HUES64 (cell line): ENCODE results near the gene CCDC192.

Experiments used
- H3K27ac ChIP-seq: 2 replicates; pipeline ENCODE4 v1.7.0; 2013; ENCODE audit warnings: low read depth, low read length, inconsistent platforms
- H3K27me3 ChIP-seq: 2 replicates; pipeline ENCODE4 v1.6.1; 2013; ENCODE audit warnings: mild to moderate bottlenecking, low read length; ENCODE audit not compliant: insufficient read depth
- H3K36me3 ChIP-seq: 2 replicates; pipeline ENCODE4 v1.6.1; 2013; ENCODE audit warnings: mild to moderate bottlenecking, low read length; ENCODE audit not compliant: insufficient read depth
- H3K4me1 ChIP-seq: 2 replicates; pipeline ENCODE4 v1.6.1; 2013; ENCODE audit warnings: mild to moderate bottlenecking, low read length, moderate library complexity; ENCODE audit not compliant: insufficient read depth
- H3K4me3 ChIP-seq: 2 replicates; pipeline ENCODE4 v1.5.1; 2013; ENCODE audit warnings: mild to moderate bottlenecking, low read length, moderate library complexity
- H3K9ac ChIP-seq: 2 replicates; pipeline ENCODE4 v1.6.1; 2013; ENCODE audit warnings: mild to moderate bottlenecking, low read depth, low read length
- H3K9me3 ChIP-seq: 2 replicates; pipeline ENCODE4 v1.6.1; 2013; ENCODE audit warnings: low read depth, low read length; ENCODE audit not compliant: insufficient read depth
- WGBS: fragments of 150-250, 120-280 bp; methylation state at CpG from one replicate; pipeline ENCODE4 v1.1.7; 2013; ENCODE audit warnings: missing lambda C conversion rate; 5-methylcytosine and 5-hydroxymethylcytosine counted together

CCDC192 gene

DNA sequence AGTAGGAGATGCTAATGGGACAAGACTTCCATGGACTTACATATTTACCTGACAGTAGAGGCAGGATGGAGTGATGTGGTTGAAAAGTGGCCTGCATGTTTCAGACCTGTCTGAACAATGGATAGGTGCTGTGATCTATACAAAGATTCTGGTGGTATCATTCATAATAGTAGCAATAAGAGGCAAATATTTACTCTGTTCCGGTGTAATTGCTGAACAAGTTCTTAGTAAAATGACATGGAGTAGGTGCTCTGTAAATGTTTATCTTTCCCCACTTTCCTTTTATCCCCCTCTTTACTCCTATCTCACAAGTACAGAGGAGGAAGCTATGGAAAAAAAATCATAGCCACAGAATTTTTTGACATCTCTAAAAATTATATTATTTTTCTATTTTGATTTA lies 221.4 kb downstream of the CCDC192 start:
- Histone ChIP-seq H3K27me3 (peaks cover 13% of the 10 kb centered on the region; the same call in 1 of the 2 replicates), H3K36me3 (no peaks in the 10 kb centered on the region), H3K4me1 (no peaks in the 10 kb centered on the region), H3K27ac (no peak overlapping the region), H3K4me3 (no peak overlapping the region), H3K9ac (no peak overlapping the region), H3K9me3 (no peaks in the 10 kb centered on the region)
- 100% methylated on average over 1 of the region's 1 CpG for WGBS

DNA sequence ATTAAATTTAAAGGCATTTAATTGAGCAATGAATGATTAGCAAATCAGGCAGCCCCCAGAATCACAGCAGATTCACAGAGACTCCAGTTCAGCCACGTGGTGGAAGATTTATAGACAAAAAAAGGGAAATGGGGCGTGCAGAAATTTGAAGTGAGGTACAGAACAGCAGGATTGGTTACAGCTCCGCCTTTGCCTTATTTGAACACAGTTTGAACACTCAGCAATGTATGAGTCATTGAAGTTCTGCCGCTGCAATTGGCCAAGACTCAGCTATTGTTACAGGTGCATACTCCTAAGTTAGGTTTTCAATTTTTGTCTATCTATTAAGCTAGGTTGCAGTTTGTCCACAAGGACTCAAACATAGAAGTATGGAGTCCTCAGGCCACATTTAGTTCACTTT lies 222.7 kb downstream of the CCDC192 start:
- H3K4me3 ChIP-seq: no peak overlapping the region
- H3K9ac ChIP-seq: no peak overlapping the region
- H3K27ac ChIP-seq: no peak overlapping the region
- H3K27me3 ChIP-seq: peaks cover 26% of the 10 kb centered on the region
- H3K9me3 ChIP-seq: no peaks in the 10 kb centered on the region
- 85% methylated on average over 4 of the region's 4 CpGs for WGBS
- no peaks in the 10 kb centered on the region for H3K4me1 ChIP-seq
- H3K36me3 ChIP-seq: no peaks in the 10 kb centered on the region

DNA sequence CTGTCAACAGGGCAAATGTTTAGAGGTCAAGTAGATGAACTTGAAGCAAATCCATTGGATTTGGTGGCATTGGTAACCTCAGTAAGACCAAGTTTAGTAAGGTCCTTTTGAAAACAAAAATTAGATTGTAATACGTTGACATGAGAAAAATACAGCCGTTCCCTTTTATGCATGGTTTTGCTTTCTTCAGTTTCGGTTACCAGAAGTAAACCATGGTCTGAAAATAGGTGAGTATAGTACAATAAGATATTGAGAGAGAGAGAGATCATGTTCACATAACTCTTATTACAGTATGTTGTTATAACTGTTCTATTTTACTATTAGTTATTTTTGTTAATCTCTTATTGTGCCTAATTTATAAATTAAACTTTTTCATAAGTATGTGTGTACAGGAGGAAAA lies 223.8 kb downstream of the CCDC192 start:
- H3K4me3 ChIP-seq: no peak overlapping the region
- peaks cover 34% of the 10 kb centered on the region for H3K27me3 ChIP-seq
- no peak overlapping the region for H3K9ac ChIP-seq
- no peaks in the 10 kb centered on the region for H3K36me3 ChIP-seq
- no peak overlapping the region for H3K27ac ChIP-seq
- no peaks in the 10 kb centered on the region for H3K9me3 ChIP-seq
- 93% methylated on average over 3 of the region's 3 CpGs for WGBS
- H3K4me1 ChIP-seq: no peaks in the 10 kb centered on the region

DNA sequence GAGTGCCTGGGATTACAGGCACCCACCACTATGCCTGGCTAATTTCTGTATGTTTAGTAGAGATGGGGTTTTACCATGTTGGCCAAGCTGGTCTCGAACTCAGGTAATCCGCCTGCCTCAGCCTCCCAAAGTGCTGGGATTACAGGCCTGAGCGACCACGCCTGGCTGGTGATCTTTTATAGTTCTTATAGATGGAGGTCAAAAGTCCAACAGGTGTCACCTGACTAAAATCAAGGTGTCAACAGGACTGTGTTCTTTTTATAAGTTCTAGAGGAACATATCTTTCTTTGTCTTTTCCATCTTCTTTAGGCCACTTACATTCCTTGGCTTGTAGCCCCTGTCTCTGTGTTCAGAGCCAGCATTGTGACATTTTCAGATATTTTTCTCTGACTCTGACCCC lies 224.9 kb downstream of the CCDC192 start:
- Histone ChIP-seq H3K9me3 (no peaks in the 10 kb centered on the region), H3K9ac (no peak overlapping the region), H3K27ac (no peak overlapping the region)

DNA sequence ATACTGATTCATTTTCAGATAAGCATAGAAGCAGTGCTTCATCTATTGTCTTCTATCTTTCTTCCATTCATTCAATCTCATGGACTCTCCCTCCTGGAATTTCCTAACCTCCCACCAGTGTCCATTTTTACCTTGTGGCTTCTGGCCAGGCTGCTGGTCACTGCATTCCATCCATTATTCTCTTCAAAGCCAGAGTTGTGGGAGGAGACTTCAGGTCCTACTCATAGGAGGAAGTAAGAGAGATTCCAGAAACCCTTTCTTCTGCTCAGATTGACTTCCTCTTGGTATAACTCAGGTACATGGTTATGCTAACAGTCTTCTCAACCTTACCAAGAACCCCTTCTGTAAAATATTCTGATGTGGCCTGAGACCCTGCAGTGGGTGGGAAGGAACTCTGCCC lies 227.1 kb downstream of the CCDC192 start:
- Histone ChIP-seq H3K36me3 (no peaks in the 10 kb centered on the region), H3K9me3 (no peaks in the 10 kb centered on the region), H3K9ac (no peak overlapping the region), H3K4me1 (peaks cover 13% of the 10 kb centered on the region), H3K27ac (no peak overlapping the region), H3K27me3 (peaks cover 64% of the 10 kb centered on the region), H3K4me3 (no peak overlapping the region)

More for the DNA sequence above, 224.9 kb downstream of the CCDC192 start:
- H3K36me3 ChIP-seq: no peaks in the 10 kb centered on the region
- no peaks in the 10 kb centered on the region for H3K4me1 ChIP-seq
- H3K27me3 ChIP-seq: peaks cover 44% of the 10 kb centered on the region
- H3K4me3 ChIP-seq: no peak overlapping the region
- WGBS: 97% methylated on average over 4 of the region's 4 CpGs

DNA sequence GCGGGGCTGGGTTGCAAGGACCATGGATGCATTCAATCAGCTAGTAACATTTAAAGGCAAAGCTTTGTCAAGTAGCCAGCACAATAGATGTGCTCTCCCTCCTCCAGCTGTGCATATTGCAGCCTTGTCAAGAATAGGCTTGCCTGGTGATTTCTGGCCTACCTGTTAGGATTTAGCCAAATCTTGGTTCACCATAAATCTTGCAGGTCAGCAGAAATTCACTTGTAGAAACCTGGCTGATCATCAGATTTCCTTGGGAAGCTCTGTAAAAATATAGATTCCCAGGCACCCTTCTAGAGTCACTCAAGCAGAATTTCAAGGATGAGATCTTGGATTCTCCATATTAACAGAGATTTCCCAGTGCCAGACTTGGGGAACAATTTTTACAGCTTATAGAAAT lies 228.2 kb downstream of the CCDC192 start:
- Histone ChIP-seq H3K27ac (no peak overlapping the region), H3K4me1 (peaks cover 15% of the 10 kb centered on the region), H3K36me3 (no peaks in the 10 kb centered on the region), H3K4me3 (no peak overlapping the region), H3K9ac (no peak overlapping the region), H3K27me3 (peaks cover 75% of the 10 kb centered on the region), H3K9me3 (no peaks in the 10 kb centered on the region)
- WGBS: 88% methylated on average over 1 of the region's 1 CpG

DNA sequence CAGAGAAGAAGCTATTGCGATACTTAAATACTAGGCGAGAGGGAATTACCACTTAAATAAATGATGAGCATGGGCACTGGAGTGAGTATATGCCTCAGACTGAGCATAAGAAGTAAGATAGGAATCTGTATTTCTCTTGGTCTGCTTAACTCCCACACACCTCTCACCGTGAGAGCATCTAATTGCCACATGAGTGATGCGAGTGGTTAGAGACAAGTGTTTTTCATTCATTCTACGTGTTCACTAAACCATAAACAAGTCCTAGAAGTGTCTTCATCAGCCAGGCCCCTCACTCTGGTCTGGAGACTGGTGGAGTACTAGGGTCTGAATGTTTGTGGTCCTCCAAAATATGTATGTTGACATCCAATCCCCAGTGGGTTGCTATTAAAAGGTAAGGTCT lies 230.2 kb downstream of the CCDC192 start:
- 86% methylated on average over 3 of the region's 5 CpGs for WGBS
- H3K27me3 ChIP-seq: peaks cover 86% of the 10 kb centered on the region
- no peaks in the 10 kb centered on the region for H3K9me3 ChIP-seq
- no peak overlapping the region for H3K9ac ChIP-seq
- H3K4me1 ChIP-seq: peaks cover 15% of the 10 kb centered on the region
- H3K4me3 ChIP-seq: no peak overlapping the region
- no peak overlapping the region for H3K27ac ChIP-seq
- no peaks in the 10 kb centered on the region for H3K36me3 ChIP-seq

DNA sequence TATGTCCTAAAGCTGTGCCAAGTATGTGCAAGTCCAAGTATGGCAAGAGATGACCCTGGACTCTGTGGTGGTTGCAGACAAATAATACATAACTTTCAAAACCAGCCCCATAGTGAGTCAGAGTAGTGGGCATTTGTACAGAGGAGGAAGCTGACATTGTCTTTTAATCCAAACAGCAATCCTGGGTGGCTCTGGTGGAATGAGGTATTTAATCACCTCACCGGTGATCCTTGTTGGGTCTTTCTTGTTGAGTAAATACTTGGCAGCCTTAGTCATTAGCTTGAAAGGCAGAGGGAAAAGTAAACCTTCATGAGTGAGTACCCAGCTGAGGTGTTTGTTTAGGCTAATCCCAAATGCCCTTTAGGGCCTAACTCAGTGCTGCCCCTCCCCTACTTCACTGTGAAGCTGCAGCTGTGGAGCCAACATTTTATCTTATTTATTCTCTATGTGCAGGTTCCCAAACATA lies 231.6 kb downstream of the CCDC192 start:
- Histone ChIP-seq H3K36me3 (no peaks in the 10 kb centered on the region), H3K27me3 (peaks cover 90% of the 10 kb centered on the region), H3K9me3 (no peaks in the 10 kb centered on the region), H3K4me1 (peaks cover 15% of the 10 kb centered on the region), H3K4me3 (no peak overlapping the region), H3K27ac (no peak overlapping the region), H3K9ac (no peak overlapping the region)
- 3% methylated on average over 1 of the region's 1 CpG for WGBS

DNA sequence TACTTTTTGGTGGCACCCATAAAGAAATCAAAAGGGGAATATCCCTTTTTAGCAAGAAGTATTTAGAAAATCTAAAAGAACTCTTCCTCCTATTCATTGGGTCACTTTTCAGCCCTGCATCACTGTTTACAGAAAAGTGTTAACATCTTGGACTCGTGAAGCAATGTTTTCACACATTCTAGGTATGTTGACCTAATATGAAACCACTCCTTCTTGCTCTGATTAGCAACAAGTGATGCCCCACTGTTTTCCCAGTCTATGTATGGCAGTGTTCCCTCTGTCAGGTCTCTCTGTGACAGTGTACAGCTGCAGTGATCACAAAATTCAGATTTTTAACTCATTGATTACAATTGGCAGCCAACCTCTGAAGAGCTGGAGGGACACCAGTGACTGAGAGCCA lies 232.2 kb downstream of the CCDC192 start:
- peaks cover 88% of the 10 kb centered on the region for H3K27me3 ChIP-seq
- no peak overlapping the region for H3K27ac ChIP-seq
- WGBS: 57% methylated on average over 1 of the region's 1 CpG

DNA sequence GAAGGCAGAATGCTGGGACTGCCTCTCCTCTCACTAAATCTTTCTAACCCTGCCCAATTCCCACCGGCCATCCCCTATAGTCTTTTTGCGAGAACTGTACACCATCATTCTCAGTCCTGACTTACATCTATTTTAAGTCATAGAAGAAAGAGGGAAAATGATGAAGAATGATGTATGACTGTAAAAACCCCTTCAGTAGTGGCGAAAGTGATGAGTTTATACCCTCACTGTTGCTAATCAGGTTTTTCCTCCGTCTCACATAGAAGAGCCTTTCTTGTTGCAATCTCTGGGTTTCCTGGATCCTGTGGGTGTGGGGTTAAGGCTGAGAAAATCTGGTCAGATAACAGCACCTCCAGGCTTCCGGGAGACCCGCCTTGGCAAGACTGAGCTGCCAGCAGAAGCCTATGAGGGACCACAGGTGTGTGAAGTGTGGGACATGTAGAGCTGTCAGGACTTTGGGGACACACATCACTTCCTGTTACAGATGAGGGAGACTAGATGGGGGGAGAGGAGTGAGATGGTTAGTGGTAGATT lies 233.3 kb downstream of the CCDC192 start:
- Histone ChIP-seq H3K4me3 (no peak overlapping the region), H3K27me3 (peaks cover 77% of the 10 kb centered on the region), H3K4me1 (peaks cover 24% of the 10 kb centered on the region), H3K9ac (no peak overlapping the region), H3K9me3 (no peaks in the 10 kb centered on the region), H3K36me3 (no peaks in the 10 kb centered on the region), H3K27ac (no peak overlapping the region)
- 93% methylated on average over 5 of the region's 6 CpGs for WGBS

More for the DNA sequence above, 232.2 kb downstream of the CCDC192 start:
- Histone ChIP-seq H3K9ac (no peak overlapping the region), H3K36me3 (no peaks in the 10 kb centered on the region), H3K4me3 (no peak overlapping the region), H3K4me1 (peaks cover 15% of the 10 kb centered on the region), H3K9me3 (no peaks in the 10 kb centered on the region)

DNA sequence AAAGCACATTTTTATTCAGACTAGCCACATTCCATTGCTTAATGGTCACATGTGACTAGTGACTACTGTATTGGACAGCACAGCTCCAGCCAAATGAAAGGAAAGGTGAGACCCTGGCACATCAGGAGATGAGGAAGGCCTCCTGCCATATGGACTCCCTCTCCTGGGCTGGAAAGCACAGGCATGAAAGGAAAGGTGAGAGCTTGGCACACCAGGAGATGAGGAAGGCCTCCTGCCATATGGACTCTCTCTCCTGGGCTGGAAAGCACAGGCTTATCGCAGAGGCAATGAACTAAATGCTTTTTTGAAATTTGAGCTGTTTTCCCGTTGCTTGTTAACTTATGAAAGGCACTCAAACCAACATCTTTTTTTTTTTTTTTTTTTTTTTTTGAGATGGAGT lies 235.6 kb downstream of the CCDC192 start:
- H3K27me3 ChIP-seq: peaks cover 69% of the 10 kb centered on the region
- 100% methylated on average over 2 of the region's 2 CpGs for WGBS
- no peak overlapping the region for H3K27ac ChIP-seq
- H3K4me1 ChIP-seq: peaks cover 36% of the 10 kb centered on the region
- H3K9ac ChIP-seq: no peak overlapping the region
- no peaks in the 10 kb centered on the region for H3K36me3 ChIP-seq
- H3K4me3 ChIP-seq: no peak overlapping the region
- H3K9me3 ChIP-seq: no peaks in the 10 kb centered on the region

DNA sequence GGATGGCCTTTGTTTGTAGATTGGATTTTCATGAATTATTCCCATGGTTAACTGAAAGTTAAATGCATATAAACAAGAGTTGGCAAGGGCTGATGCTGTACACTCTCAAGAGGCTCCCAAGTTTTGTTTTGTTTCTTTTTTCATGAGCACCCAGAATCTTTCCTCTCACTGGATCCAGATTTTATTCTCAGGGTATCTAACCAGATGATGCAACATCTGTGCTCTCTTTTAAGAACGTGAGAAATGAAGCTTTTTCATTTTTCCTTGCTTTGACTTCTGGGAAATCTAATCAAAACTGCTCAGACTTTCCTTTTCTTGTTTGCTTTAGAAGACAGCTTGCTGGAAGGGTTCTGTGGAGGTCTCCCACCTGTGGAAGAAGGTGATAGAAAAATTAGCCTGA lies 237.7 kb downstream of the CCDC192 start:
- 84% methylated on average over 1 of the region's 1 CpG for WGBS
- no peaks in the 10 kb centered on the region for H3K36me3 ChIP-seq
- no peak overlapping the region for H3K9ac ChIP-seq
- no peaks in the 10 kb centered on the region for H3K9me3 ChIP-seq
- no peak overlapping the region for H3K27ac ChIP-seq
- H3K4me1 ChIP-seq: peaks cover 21% of the 10 kb centered on the region
- no peak overlapping the region for H3K4me3 ChIP-seq
- peaks cover 50% of the 10 kb centered on the region for H3K27me3 ChIP-seq
